ENCODE measurements around the gene CEMIP. TPM values are rescaled to one million over a fixed set of nuclear protein-coding genes. Genes with fewer than 3 reads are reported as not detected.

The CEMIP gene
- total and polyA plus RNA-seq, 12 donors = 0.01 to 1.9 (median 0.23) TPM; not detected in 1

GRCh38 chr15:80769829-80770705 is 9.1 kb upstream of the CEMIP start:
- no peak for ATAC-seq
- Histone ChIP-seq H3K27me3 (no peaks in the 10 kb centered on the region), H3K27ac (no peak overlapping the region), H3K9me3 (no peaks in the 10 kb centered on the region), H3K36me3 (no peaks in the 10 kb centered on the region), H3K4me3 (no peak overlapping the region), H3K4me1 (no peaks in the 10 kb centered on the region)
- WGBS, 2 donors = 76 to 78% methylated on average over 7 of the region's 7 CpGs
- DNase-seq = no peak
- intact Hi-C loops (cut with DNase I) = no loop called here
- TF ChIP-seq CTCF (IDR thresholded peaks at IDR 0.05) = no peak

GRCh38 chr15:80773122-80773551 is 6.0 kb upstream of the CEMIP start:
- Histone ChIP-seq H3K27me3 (peaks cover 0 to 11% (median 6%) of the 10 kb centered on the region in 7 donors), H3K27ac (no peak overlapping the region), H3K4me3 (no peak overlapping the region), H3K9me3 (no peaks in the 10 kb centered on the region), H3K4me1 (peaks cover 0 to 23% (median 16%) of the 10 kb centered on the region in 9 donors), H3K36me3 (no peaks in the 10 kb centered on the region)
- no peak for TF ChIP-seq CTCF (IDR thresholded peaks at IDR 0.05)
- intact Hi-C loops (cut with DNase I) = no loop called here
- DNase-seq = no peak
- WGBS, 2 donors = 80 to 83% methylated on average over 8 of the region's 8 CpGs
- ATAC-seq = no peak

GRCh38 chr15:80773792-80774352 is 5.3 kb upstream of the CEMIP start:
- Histone ChIP-seq H3K4me1 (peaks cover 4 to 31% (median 20%) of the 10 kb centered on the region in 9 donors), H3K27me3 (peaks cover 0 to 18% (median 13%) of the 10 kb centered on the region in 7 donors), H3K36me3 (no peaks in the 10 kb centered on the region), H3K27ac (no peak overlapping the region), H3K4me3 (no peak overlapping the region), H3K9me3 (no peaks in the 10 kb centered on the region)
- 77 to 80% methylated on average over 5 of the region's 5 CpGs for WGBS, 2 donors
- intact Hi-C loops (cut with DNase I) = no loop called here
- DNase-seq (no peak), ATAC-seq (no peak)
- no peak for TF ChIP-seq CTCF (IDR thresholded peaks at IDR 0.05)

GRCh38 chr15:80774486-80774885 is 4.7 kb upstream of the CEMIP start:
- Histone ChIP-seq H3K4me3 (no peak overlapping the region), H3K27me3 (peaks cover 0 to 23% (median 19%) of the 10 kb centered on the region in 7 donors), H3K4me1 (peaks cover 10 to 37% (median 25%) of the 10 kb centered on the region in 9 donors), H3K36me3 (no peaks in the 10 kb centered on the region), H3K9me3 (no peaks in the 10 kb centered on the region), H3K27ac (no peak overlapping the region)
- intact Hi-C loops (cut with DNase I) = no loop called here
- WGBS, 2 donors = 50 to 71% methylated on average over 1 of the region's 1 CpG
- DNase-seq = no peak
- no peak for ATAC-seq
- TF ChIP-seq CTCF (IDR thresholded peaks at IDR 0.05) = no peak

All from heart right ventricle (tissue), 16 donors.